Measurements from ENCODE around the gene ATP8B3. TPM values are rescaled to one million over a fixed set of nuclear protein-coding genes. Genes with fewer than 3 reads are reported as not detected.

Gene ATP8B3
- 5.3 and 11.9 TPM in 2 replicates for total RNA-seq (2014; rRNA removed; shearing (Covaris generic); ENCODE audit: low replicate concordance)

- peak; percentile 41 for DNase-seq (ENCODE audit: low read depth)
- in situ Hi-C loops (cut with HindIII; ENCODE audit: low pct_unique_long_range_greater_than_20kb, low sequenced_read_pairs) = no loop called here
Measured at GRCh38 chr19:1811942-1812425, at the start of gene ATP8B3. Gene ATP8B3, minus strand, starts transcription at chr19:1812276. Its CDS starts 540 bp downstream, at chr19:1811736.

GRCh38 chr19:1861599-1862031 lies 49.5 kb upstream of the ATP8B3 start:
- no peak for DNase-seq (ENCODE audit: low read depth)
- in situ Hi-C loops (cut with HindIII; ENCODE audit: low pct_unique_long_range_greater_than_20kb, low sequenced_read_pairs) = no loop called here

- in situ Hi-C loops (cut with HindIII; ENCODE audit: low pct_unique_long_range_greater_than_20kb, low sequenced_read_pairs) = no loop called here
- DNase-seq (ENCODE audit: low read depth) = no peak
Measured at GRCh38 chr19:1860821-1861598, 48.9 kb upstream of the ATP8B3 start.

- in situ Hi-C loops (cut with HindIII; ENCODE audit: low pct_unique_long_range_greater_than_20kb, low sequenced_read_pairs) = no loop called here
- no peak for DNase-seq (ENCODE audit: low read depth)
Measured at GRCh38 chr19:1860042-1860775, 48.1 kb upstream of the ATP8B3 start.

- in situ Hi-C loops (cut with HindIII; ENCODE audit: low pct_unique_long_range_greater_than_20kb, low sequenced_read_pairs) = no loop called here
- DNase-seq (ENCODE audit: low read depth) = no peak
Measured at GRCh38 chr19:1859331-1859781, 47.3 kb upstream of the ATP8B3 start.

GRCh38 chr19:1858412-1859081 lies 46.5 kb upstream of the ATP8B3 start:
- in situ Hi-C loops (cut with HindIII; ENCODE audit: low pct_unique_long_range_greater_than_20kb, low sequenced_read_pairs) = no loop called here
- DNase-seq (ENCODE audit: low read depth) = no peak

GRCh38 chr19:1857648-1858326 lies 45.7 kb upstream of the ATP8B3 start:
- in situ Hi-C loops (cut with HindIII; ENCODE audit: low pct_unique_long_range_greater_than_20kb, low sequenced_read_pairs) = no loop called here
- DNase-seq (ENCODE audit: low read depth) = no peak

GRCh38 chr19:1856698-1857603 lies 44.9 kb upstream of the ATP8B3 start:
- in situ Hi-C loops (cut with HindIII; ENCODE audit: low pct_unique_long_range_greater_than_20kb, low sequenced_read_pairs) = no loop called here
- DNase-seq (ENCODE audit: low read depth) = peak; percentile 39

- in situ Hi-C loops (cut with HindIII; ENCODE audit: low pct_unique_long_range_greater_than_20kb, low sequenced_read_pairs) = no loop called here
Measured at GRCh38 chr19:1856345-1856697, 44.2 kb upstream of the ATP8B3 start.

GRCh38 chr19:1855828-1856255 lies 43.8 kb upstream of the ATP8B3 start:
- no peak for DNase-seq (ENCODE audit: low read depth)
- in situ Hi-C loops (cut with HindIII; ENCODE audit: low pct_unique_long_range_greater_than_20kb, low sequenced_read_pairs) = no loop called here

More at GRCh38 chr19:1856345-1856697, 44.2 kb upstream of the ATP8B3 start:
- DNase-seq (ENCODE audit: low read depth) = no peak

GRCh38 chr19:1855040-1855827 lies 43.2 kb upstream of the ATP8B3 start:
- in situ Hi-C loops (cut with HindIII; ENCODE audit: low pct_unique_long_range_greater_than_20kb, low sequenced_read_pairs) = no loop called here
- DNase-seq (ENCODE audit: low read depth) = peak; percentile 53

GRCh38 chr19:1854542-1855039 lies 42.5 kb upstream of the ATP8B3 start:
- no peak for DNase-seq (ENCODE audit: low read depth)
- in situ Hi-C loops (cut with HindIII; ENCODE audit: low pct_unique_long_range_greater_than_20kb, low sequenced_read_pairs) = no loop called here

- in situ Hi-C loops (cut with HindIII; ENCODE audit: low pct_unique_long_range_greater_than_20kb, low sequenced_read_pairs) = no loop called here
- no peak for DNase-seq (ENCODE audit: low read depth)
Measured at GRCh38 chr19:1854039-1854541, 42.0 kb upstream of the ATP8B3 start.

GRCh38 chr19:1853295-1854038 lies 41.4 kb upstream of the ATP8B3 start:
- in situ Hi-C loops (cut with HindIII; ENCODE audit: low pct_unique_long_range_greater_than_20kb, low sequenced_read_pairs) = no loop called here
- DNase-seq (ENCODE audit: low read depth) = peak; percentile 63

GRCh38 chr19:1852581-1853128 lies 40.6 kb upstream of the ATP8B3 start:
- DNase-seq (ENCODE audit: low read depth) = no peak
- in situ Hi-C loops (cut with HindIII; ENCODE audit: low pct_unique_long_range_greater_than_20kb, low sequenced_read_pairs) = no loop called here

Measured in Caki2 (cell line).